GM04503 (cell line): ENCODE data around the gene ASB1.

Source experiments
- DNase-seq: peaks from one replicate; pipeline ENCODE4 v3.0.0-alpha.2; 2012; ENCODE audit warnings: low read depth

Gene ASB1

DNA sequence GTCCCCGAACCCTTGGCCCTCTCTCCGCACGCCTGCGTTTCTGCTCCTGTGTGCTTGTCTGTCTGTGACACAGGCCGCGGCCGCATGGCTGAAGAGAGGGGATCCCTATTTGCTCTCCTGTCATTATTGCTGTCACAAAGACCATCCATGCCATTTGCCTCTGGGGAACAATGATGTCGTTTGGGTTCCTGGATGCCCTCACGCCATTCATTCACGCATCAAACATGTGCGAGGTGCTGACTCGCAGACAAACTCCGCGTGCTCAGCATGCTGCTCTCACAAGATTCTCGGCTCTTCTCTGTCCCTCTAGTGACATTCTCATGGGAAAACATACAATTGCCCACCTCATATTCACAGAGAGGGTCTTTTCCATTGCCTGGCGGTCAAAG is 67.8 kb downstream of the ASB1 start:
- no peak for DNase-seq

GRCh38 chr2:238495422-238495821 is 68.7 kb downstream of the ASB1 start:
- DNase-seq: no peak

DNA sequence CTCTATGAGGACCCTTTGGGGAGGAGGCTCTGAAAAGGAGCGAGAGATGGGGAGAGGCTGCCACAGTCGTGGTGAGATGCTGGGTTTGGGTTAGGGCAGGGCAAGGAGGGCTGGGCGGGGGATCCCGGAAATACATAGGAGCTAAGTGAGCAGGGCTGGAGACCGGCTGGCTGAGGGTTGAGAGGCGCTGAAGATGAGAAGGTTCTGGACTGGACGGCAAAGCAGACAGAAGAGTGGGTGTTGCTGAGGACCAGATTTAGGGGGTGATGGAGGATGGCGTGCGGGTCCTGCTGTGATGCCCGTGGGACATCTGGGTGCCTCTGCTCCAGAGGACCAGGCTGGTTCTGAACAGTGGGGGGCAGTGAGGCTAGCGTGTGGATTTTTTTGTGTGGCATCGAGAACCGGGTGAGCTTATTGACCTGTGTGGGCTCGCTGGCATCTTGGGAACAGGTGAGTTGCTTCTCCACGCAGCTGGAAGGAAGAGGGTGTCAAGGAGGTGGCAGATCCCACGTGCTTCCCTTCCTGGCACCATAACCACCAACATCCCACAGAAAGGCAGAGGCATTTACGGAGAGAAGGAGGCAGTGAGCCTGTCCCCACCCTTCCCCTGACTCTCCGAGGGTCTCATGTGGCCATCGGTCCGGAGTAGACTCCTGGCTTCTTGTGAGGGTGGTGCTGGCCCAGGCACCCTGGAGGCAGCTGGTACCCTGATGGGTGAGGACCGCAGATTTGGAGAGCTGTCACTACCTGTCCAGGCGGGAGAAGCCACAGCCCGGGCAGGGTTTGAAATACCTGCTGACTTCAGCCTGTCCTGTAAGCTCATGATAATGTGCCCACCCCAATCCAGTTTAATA is 70.3 kb downstream of the ASB1 start:
- no peak for DNase-seq

GRCh38 chr2:238497610-238498005 is 70.9 kb downstream of the ASB1 start:
- no peak for DNase-seq

- no peak for DNase-seq
Observed at GRCh38 chr2:238498188-238498587, 71.5 kb downstream of the ASB1 start.

DNA sequence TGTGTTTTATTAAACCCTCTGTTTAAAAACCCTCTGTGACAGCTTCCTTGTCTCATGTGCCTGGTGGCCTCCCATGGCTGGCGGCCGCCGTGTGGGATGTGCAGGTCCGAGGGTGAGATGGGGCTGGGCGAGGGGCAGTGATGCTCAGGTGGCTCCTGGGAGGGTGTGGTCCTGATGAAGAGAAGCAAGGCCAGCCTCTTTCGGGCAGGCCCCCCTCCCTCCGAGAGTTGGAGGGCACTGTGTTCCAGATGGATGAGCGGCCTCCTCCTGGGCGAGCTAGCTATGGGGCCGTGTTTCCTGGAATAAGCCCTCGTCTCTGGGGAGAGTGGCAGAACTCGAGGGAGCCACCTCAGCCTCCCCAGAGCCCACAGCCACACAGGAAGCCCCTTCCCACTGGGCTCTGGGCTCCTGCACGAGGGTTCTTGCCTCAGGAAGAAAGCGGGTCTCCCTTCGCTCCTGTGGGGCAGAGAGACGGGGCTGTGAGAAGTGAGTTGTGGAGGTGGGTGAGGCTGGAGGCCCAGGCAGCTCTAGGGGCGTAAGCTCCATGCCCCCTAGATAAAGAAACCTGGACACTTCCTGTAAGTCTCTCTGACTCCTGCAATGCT is 72.1 kb downstream of the ASB1 start:
- no peak for DNase-seq

DNA sequence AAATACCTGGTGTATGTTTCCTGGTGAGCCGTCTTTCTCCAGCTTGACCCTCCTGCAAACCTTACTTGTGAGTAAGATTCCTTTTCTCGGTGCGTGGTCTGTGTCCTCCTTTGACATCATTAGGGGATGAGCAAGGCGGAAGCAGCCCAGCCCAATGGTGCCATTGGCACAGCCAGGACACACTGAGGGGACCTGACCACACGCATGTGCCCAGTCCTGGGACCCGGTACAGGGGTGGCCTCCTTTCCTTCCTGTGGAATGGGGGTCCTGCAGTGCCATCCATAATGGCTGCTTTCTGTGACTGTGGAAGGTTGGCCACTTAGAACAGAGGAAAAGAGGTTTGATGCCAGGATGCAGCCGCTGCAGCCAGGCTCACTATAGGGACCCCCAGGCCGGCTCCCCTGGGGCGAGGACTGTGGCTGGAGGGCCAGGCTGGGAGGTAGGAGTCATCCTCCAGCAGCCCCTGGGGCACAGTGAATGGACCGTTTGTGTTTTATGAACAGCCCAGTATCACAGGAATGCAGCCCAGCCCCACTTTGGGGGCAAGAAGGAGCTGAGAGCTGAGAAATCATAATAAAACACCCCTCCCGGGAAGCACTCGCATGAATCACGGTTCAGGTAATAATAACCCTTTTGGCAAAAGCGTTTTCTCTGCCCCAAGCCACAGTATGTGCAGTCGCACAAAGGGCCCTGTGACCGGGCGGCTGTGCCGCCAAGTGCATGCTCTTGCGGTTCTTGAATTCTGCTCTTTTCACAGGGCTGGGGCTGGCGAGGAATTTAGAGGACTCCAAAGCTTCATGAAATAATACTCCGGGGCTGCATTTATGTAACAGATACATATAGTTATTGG is 73.2 kb downstream of the ASB1 start:
- no peak for DNase-seq

DNA sequence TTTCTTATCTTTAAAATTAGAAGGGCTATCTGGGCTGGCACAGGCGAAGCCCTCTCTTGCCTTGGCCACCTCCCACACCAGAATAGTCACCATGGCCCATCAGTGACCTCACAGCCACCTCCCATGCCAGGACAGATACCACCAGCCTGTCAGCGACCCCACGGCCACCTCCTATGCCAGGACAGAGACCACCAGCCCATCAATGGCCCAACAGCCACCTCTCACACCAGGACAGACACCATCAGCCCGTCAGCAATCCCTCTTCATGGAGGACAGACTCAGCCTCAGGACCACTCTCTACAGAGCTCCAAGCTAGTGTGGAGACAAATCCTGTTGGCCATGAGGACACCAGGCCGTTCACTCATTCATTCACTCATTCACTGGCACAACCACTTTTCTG is 74.6 kb downstream of the ASB1 start:
- DNase-seq: no peak
